Parathyroid adenoma (tissue), 2 donors: Measurements from ENCODE around the gene RGS19.

Experiments
- H2AFZ ChIP-seq: fragments of 300-600 bp; sonication (generic); one replicate; pipeline ENCODE4 v1.7.0; 2017; ENCODE audit warnings: antibody characterized with exemption, mild to moderate bottlenecking
- H3K27ac ChIP-seq: fragments of 300-600 bp; sonication (generic); one replicate; pipeline ENCODE4 v1.7.0; 2017
- H3K27me3 ChIP-seq: fragments of 300-600 bp; sonication (generic); one replicate; pipeline ENCODE4 v1.7.0; 2017; ENCODE audit warnings: low read length; ENCODE audit not compliant: control insufficient read depth, insufficient read depth
- H3K36me3 ChIP-seq: fragments of 300-600 bp; sonication (generic); one replicate; pipeline ENCODE4 v1.7.0; 2017; ENCODE audit warnings: low read length; ENCODE audit not compliant: control insufficient read depth, insufficient read depth
- H3K4me1 ChIP-seq: fragments of 300-600 bp; sonication (generic); one replicate; pipeline ENCODE4 v1.7.0; 2017; ENCODE audit warnings: control low read depth
- H3K4me2 ChIP-seq: fragments of 300-600 bp; sonication (generic); one replicate; pipeline ENCODE4 v1.7.0; 2017; ENCODE audit warnings: low read length
- H3K4me3 ChIP-seq: fragments of 300-600 bp; sonication (generic); one replicate; pipeline ENCODE4 v1.7.0; 2017; ENCODE audit warnings: low read depth, low read length
- H3K79me2 ChIP-seq: fragments of 300-600 bp; sonication (generic); one replicate; pipeline ENCODE4 v1.7.0; 2017; ENCODE audit warnings: control low read depth
- H3K9ac ChIP-seq: fragments of 300-600 bp; sonication (generic); one replicate; pipeline ENCODE4 v1.7.0; 2017; ENCODE audit warnings: mild to moderate bottlenecking
- H3K9me3 ChIP-seq: fragments of 300-600 bp; sonication (generic); one replicate; pipeline ENCODE4 v1.7.0; 2017; ENCODE audit warnings: low read length; ENCODE audit not compliant: control insufficient read depth
- CTCF ChIP-seq: fragments of 300-600 bp; sonication (generic); IDR thresholded peaks from one replicate; pipeline ENCODE4 v1.7.0; 2017; ENCODE audit warnings: antibody characterized with exemption, mild to moderate bottlenecking
- donor health status: primary hyperparathyroidism.

RGS19 gene

GRCh38 chr20:64052326-64052722 is 27.0 kb downstream of the RGS19 start:
- no peak overlapping the region for H3K4me3 ChIP-seq
- no peaks in the 10 kb centered on the region for H3K9me3 ChIP-seq
- H3K79me2 ChIP-seq, result no peaks in the 10 kb centered on the region
- H3K9ac ChIP-seq, result no peak overlapping the region
- no peaks in the 10 kb centered on the region for H3K4me1 ChIP-seq
- no peak overlapping the region for H3K4me2 ChIP-seq
- H3K27me3 ChIP-seq, result no peaks in the 10 kb centered on the region
- peak overlapping the region; percentile 63 for H3K27ac ChIP-seq
- H3K36me3 ChIP-seq, result no peaks in the 10 kb centered on the region
- TF ChIP-seq CTCF, result no peak
- H2AFZ ChIP-seq, result no peak overlapping the region

DNA sequence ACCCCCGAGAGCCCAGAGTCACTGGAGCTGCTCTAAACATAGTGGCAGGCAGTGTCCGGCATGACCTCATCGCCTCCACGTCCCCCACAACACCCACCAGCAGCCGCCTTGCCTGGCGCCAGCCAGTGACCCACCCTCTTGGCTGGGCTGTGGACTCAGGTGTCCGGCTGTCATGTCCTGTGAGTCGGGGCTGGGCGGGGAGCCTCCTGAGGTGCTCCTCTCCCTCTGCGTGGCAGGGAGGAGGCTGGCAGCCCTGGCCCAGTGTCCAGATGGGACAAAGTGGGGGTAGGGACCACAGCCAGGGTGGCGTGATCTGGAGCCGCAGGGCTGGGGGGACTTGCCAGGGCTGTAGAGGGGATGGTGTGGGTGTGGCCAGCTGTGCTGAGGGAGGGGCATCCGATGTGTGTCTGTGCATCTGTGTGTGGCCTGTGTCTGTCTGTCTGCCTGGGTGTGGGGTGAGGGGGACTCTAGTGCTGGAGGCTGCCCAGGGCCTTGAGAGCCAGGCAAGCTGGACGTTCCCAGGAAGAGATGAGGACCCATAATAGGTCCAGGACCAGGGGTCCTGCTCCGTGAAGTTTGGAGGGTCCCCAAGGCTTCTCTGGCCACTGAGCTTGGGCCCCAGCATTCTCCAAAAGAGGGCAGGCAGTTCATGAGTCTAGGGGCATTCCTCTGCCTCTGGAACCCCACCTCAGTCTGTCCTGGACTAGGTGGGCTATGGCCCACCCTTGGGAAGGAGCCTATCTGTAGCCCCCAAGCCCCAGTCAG is 27.6 kb downstream of the RGS19 start:
- peak overlapping the region; percentile 63 for H3K27ac ChIP-seq

DNA sequence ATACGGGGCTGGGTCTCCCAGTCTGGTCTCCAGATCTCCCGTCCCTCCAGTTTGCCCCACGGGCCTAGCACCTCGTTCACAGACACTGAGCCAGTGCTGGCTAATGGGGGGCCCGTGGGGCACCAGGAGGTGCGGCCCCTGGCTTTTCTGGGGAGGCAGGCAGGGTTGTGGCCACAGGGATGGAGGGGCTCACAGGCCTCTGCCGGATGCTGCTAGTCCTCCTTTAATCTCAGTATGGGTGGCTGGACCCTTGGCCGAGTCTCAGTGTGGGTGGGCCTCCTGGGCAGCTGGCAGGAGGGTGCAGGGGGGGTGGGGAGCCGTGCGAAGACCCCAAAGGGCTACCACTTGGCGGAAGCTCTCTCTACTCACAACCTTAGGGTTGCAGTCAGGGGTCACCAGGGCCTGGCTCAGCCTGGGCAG is 28.3 kb downstream of the RGS19 start:
- Histone ChIP-seq H3K9me3 (no peaks in the 10 kb centered on the region), H3K27me3 (no peaks in the 10 kb centered on the region), H3K4me2 (no peak overlapping the region), H3K4me1 (no peaks in the 10 kb centered on the region), H3K4me3 (no peak overlapping the region), H3K79me2 (no peaks in the 10 kb centered on the region), H3K27ac (peak overlapping the region; percentile 46), H3K9ac (no peak overlapping the region), H3K36me3 (no peaks in the 10 kb centered on the region), H2AFZ (no peak overlapping the region)
- no peak for TF ChIP-seq CTCF

More for the DNA sequence above, 27.6 kb downstream of the RGS19 start:
- no peak for TF ChIP-seq CTCF
- Histone ChIP-seq H3K27me3 (no peaks in the 10 kb centered on the region), H3K36me3 (no peaks in the 10 kb centered on the region), H3K9ac (no peak overlapping the region), H2AFZ (no peak overlapping the region), H3K4me2 (no peak overlapping the region), H3K9me3 (no peaks in the 10 kb centered on the region), H3K4me3 (no peak overlapping the region), H3K79me2 (no peaks in the 10 kb centered on the region), H3K4me1 (no peaks in the 10 kb centered on the region)

DNA sequence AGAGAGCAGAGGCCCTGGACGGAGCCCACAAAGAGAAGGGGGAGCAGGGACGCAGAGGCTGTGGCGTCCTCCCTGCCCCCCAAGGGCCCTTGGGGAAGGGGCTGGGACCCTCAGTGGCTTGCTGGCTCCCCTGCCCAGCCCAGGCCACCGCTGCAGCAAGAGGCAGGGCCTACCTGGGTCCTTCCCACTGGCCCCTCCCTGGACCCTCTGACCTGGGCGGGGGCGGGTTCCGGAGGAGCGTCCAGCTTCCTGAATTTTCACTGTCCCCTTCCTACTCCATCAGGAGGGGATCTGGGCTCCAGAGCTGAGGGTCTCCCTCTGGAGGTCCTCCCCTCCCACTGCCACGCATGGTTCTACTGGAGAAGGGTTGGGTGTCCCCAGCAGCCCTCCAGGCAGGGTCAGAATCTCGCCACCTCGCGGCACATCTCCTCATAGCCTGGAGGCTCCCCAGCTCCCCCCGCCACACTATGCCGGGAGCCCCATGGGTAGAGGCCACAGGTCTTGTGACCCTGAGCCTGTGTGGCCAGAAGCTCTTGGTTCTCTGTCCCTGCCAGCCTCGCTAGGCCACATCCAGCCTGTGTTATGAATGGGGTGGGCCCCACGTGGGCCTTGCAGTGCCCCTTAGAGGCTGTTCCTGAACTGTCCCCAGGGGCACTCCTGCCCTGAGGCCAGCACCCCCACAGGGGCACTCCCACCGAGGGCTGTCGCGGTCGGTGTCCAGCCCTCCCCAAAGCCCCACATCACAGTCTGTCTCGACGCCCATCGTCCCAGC is 28.9 kb downstream of the RGS19 start:
- H3K9ac ChIP-seq, result no peak overlapping the region
- H3K36me3 ChIP-seq, result no peaks in the 10 kb centered on the region
- no peaks in the 10 kb centered on the region for H3K27me3 ChIP-seq
- H3K4me2 ChIP-seq, result no peak overlapping the region
- no peak for TF ChIP-seq CTCF
- H3K79me2 ChIP-seq, result no peaks in the 10 kb centered on the region
- peak overlapping the region; percentile 46 for H3K27ac ChIP-seq
- no peak overlapping the region for H2AFZ ChIP-seq
- H3K4me1 ChIP-seq, result no peaks in the 10 kb centered on the region
- H3K4me3 ChIP-seq, result no peak overlapping the region
- H3K9me3 ChIP-seq, result no peaks in the 10 kb centered on the region
